Gastroesophageal sphincter (tissue), 4 donors: ENCODE measurements around the gene NBEA. TPM values are rescaled to one million over a fixed set of nuclear protein-coding genes. Genes with fewer than 3 reads are reported as not detected.
A peak's percentile ranks its signal among the peaks of the same experiment; 100 is the strongest.

Experiments used
- ATAC-seq: fragments of 150-250 bp; one replicate; pipeline ENCODE4 v1.9.1; 2016; ENCODE audit warnings: mild to moderate bottlenecking, moderate library complexity
- H3K27ac ChIP-seq, 4 donors: fragments of 200-600 bp; sonication (generic) in 3 of 4; 1 replicate in 3 of 4; 2 replicates in 1 of 4; pipeline ENCODE4 v1.5.1; 2016 to 2019
- H3K27me3 ChIP-seq: fragments of 200-600 bp; sonication (generic); one replicate; pipeline ENCODE4 v1.5.1; 2019
- H3K36me3 ChIP-seq, 2 donors: fragments of 200-600 bp; sonication (generic); one replicate each; pipeline ENCODE4 v1.5.1; 2019; ENCODE audit warnings: control low read depth in 1 of 2
- H3K4me1 ChIP-seq, 3 donors: fragments of 200-600 bp; sonication (generic); 1 replicate in 2 of 3; 2 replicates in 1 of 3; pipeline ENCODE4 v1.5.1; 2016 to 2019; ENCODE audit warnings: control low read depth in 2 of 3
- H3K4me3 ChIP-seq, 2 donors: fragments of 200-600 bp; sonication (generic); one replicate each; pipeline ENCODE4 v1.5.1; 2019; ENCODE audit warnings: mild to moderate bottlenecking in 1 of 2, moderate library complexity in 1 of 2
- H3K9me3 ChIP-seq, 3 donors: fragments of 200-600 bp; sonication (generic); one replicate each; pipeline ENCODE4 v1.5.1; 2017 to 2019; ENCODE audit warnings: control low read depth in 2 of 3
- EP300 ChIP-seq: sonication (generic); formaldehyde crosslinking; IDR thresholded peaks from one replicate; pipeline ENCODE4 v1.6.1; 2017; ENCODE audit warnings: antibody characterized with exemption, mild to moderate bottlenecking
- POLR2A ChIP-seq, 2 donors: fragments of 450-650 bp; IDR thresholded peaks; one replicate each; pipeline ENCODE4 v1.6.1; 2017; ENCODE audit warnings: antibody characterized with exemption in 2 of 2, mild to moderate bottlenecking in 2 of 2, moderate library complexity in 1 of 2
- POLR2AphosphoS5 ChIP-seq: sonication (generic); formaldehyde crosslinking; IDR thresholded peaks from one replicate; pipeline ENCODE4 v1.6.1; 2017; ENCODE audit warnings: antibody characterized with exemption
- WGBS, 2 donors: methylation state at CpG; one replicate each; pipeline ENCODE4 v1.1.5; 2018; ENCODE audit warnings: low coverage in 1 of 2; 5-methylcytosine and 5-hydroxymethylcytosine counted together
- total RNA-seq, 4 donors: library from RNA; depleted of rRNA; stranded (reverse); fragments of >200 nt; gene quantifications; one replicate each; pipeline ENCODE4 v1.1.0, GENCODE V29; 2016
- TF ChIP-seq, protein P1 (sequence below), 4 experiments: fragments of 200-600 bp in 2 of 4; fragments of 450-650 bp in 2 of 4; sonication (generic) in 1 of 4; IDR thresholded peaks; one replicate each; pipeline ENCODE4 v1.5.1; 2017 to 2019; ENCODE audit warnings: antibody characterized with exemption in 4 of 4, mild to moderate bottlenecking in 2 of 4, moderate library complexity in 2 of 4

Gene NBEA
- total RNA-seq, 4 donors from 2014 or later = 24.8 to 52.1 (median 35.4) TPM

DNA sequence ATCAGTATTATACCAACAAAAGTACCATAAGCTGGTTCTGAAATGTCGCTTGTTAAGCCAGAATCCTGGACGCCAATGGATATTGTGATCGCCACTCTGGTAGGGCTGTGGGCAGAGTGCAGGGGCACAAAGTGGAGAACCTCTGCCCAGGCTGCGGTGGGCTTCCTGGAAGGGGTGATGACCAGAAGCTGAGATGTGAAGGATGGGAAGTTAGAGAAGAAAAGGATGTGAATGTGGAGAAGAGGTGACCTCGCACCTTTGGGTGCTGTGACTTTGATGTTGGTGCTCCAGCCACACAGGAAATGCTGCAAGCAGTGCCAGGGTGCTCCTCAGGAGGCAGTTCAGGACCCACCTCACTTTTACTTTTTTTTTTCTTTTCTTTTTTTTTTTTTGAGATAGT, 742.4 kb downstream of the NBEA start:
- ATAC-seq = no peak
- Histone ChIP-seq H3K4me3 (no peak overlapping the region), H3K27ac (no peak overlapping the region), H3K9me3 (no peaks in the 10 kb centered on the region), H3K4me1 (no peaks in the 10 kb centered on the region), H3K27me3 (no peaks in the 10 kb centered on the region), H3K36me3 (no peaks in the 10 kb centered on the region)
- TF ChIP-seq, protein P1, sequence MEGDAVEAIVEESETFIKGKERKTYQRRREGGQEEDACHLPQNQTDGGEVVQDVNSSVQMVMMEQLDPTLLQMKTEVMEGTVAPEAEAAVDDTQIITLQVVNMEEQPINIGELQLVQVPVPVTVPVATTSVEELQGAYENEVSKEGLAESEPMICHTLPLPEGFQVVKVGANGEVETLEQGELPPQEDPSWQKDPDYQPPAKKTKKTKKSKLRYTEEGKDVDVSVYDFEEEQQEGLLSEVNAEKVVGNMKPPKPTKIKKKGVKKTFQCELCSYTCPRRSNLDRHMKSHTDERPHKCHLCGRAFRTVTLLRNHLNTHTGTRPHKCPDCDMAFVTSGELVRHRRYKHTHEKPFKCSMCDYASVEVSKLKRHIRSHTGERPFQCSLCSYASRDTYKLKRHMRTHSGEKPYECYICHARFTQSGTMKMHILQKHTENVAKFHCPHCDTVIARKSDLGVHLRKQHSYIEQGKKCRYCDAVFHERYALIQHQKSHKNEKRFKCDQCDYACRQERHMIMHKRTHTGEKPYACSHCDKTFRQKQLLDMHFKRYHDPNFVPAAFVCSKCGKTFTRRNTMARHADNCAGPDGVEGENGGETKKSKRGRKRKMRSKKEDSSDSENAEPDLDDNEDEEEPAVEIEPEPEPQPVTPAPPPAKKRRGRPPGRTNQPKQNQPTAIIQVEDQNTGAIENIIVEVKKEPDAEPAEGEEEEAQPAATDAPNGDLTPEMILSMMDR (IDR thresholded peaks at IDR 0.05) = no peak
- TF ChIP-seq EP300 = no peak
- TF ChIP-seq POLR2AphosphoS5 = no peak
- TF ChIP-seq POLR2A (IDR thresholded peaks at IDR 0.05) = no peak
- WGBS, 2 donors = 86 to 89% methylated on average over 1 to 5 of the region's 5 CpGs

DNA sequence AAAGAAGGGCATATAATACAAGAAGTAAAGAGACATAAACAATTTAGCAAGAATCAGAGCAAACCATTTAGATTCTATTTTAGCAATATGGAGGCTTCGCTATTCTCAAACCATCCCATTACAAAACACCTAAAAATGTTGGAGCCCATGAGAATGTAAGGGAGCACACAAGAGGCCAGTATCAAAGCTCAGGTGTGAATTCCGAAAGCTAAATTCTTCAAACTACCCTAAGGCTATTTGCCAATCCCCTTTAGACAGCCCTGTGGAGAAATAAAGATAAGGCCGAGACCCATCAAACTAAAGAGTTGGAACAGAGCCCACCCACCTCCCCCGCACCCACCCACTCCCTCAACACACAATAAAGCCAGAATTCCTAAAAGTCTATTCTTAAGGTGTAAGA, 745.3 kb downstream of the NBEA start:
- H3K4me3 ChIP-seq = no peak overlapping the region
- TF ChIP-seq POLR2A (IDR thresholded peaks at IDR 0.05) (no peak), EP300 (no peak), POLR2AphosphoS5 (no peak)
- TF ChIP-seq, protein P1 (IDR thresholded peaks at IDR 0.05) = no peak
- WGBS, 2 donors = 81 to 85% methylated on average over 3 of the region's 4 CpGs

DNA sequence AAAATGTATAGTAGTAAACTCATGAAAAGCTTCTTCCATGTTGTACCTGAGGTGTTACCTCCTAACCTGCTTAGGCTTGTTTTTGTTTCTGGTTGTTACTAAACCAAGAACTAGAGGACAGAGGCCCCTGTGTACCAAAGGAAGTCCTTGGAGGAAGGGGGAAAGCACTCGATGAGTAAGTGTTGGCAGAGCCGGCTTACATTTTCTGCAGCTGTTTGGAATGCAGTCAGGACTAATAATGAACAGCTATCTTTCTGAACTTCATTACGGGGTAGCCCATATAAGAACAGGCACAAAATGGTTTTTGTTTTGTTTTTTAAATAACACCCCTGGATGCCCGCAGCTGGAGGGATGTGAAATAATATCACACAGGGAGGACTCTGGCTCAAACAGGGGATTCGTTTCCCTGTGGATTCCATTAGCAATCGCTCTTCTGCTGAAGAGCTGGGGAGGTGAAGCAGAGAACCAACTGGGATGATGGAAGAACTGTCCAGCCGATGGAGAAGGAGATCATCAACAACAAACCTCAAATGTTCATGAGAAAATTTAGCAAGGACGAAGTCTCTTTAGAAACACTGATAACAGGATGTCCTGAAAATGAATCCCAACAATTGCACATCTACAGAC, 748.6 kb downstream of the NBEA start:
- H3K36me3 ChIP-seq = no peaks in the 10 kb centered on the region
- H3K27ac ChIP-seq = peak overlapping the region in 1 of 4 donors; percentile 26
- H3K9me3 ChIP-seq = no peaks in the 10 kb centered on the region
- H3K4me3 ChIP-seq = no peak overlapping the region
- ATAC-seq = peak; percentile 27
- H3K4me1 ChIP-seq = peaks cover 0 to 21% (median 0%) of the 10 kb centered on the region in 3 donors
- no peaks in the 10 kb centered on the region for H3K27me3 ChIP-seq
- 42 to 43% methylated on average over 8 of the region's 8 CpGs for WGBS, 2 donors
- TF ChIP-seq, protein P1 (IDR thresholded peaks at IDR 0.05) = no peak
- TF ChIP-seq POLR2AphosphoS5 (no peak), EP300 (no peak), POLR2A (IDR thresholded peaks at IDR 0.05) (no peak)

More for the DNA sequence above, 745.3 kb downstream of the NBEA start:
- Histone ChIP-seq H3K9me3 (no peaks in the 10 kb centered on the region), H3K27ac (no peak overlapping the region), H3K4me1 (peaks cover 0 to 3% (median 0%) of the 10 kb centered on the region in 3 donors), H3K27me3 (no peaks in the 10 kb centered on the region), H3K36me3 (no peaks in the 10 kb centered on the region)
- no peak for ATAC-seq

DNA sequence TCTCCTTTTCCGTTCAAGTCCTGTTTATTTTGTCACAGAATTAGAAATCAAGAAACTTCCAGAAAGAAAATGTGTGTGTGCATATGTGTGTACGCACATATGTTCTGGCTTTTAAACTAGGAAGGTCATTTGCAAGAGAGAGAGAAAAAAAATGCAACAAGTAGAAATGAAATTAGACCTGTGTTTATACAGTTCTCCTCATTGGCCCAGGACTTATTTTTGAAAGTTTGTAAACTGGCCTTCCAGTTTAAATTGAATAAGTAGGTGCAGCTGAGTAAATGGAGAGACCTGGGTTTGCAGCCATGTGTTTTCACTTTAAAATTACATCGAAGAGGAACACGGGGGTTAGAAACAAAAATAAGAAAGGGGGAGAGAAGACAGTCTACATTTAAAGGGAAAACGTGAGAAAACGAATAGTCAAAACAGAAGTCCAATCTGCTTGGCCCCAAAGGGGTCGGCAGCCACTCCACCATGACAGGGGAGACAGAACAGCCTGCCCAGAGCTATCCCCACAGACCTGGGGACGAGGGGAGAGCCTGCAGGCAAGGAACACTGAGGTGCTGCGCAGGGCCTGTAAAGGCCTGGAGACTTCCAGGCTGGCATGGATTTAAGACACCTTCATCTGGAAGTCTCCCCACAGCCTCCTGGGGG, 751.2 kb downstream of the NBEA start:
- Histone ChIP-seq H3K4me3 (no peak overlapping the region), H3K27me3 (no peaks in the 10 kb centered on the region), H3K4me1 (peaks cover 0 to 21% (median 0%) of the 10 kb centered on the region in 3 donors), H3K27ac (peak overlapping the region in 2 of 4 donors; percentile 21 to 65), H3K36me3 (no peaks in the 10 kb centered on the region), H3K9me3 (no peaks in the 10 kb centered on the region)
- no peak for TF ChIP-seq EP300
- no peak for TF ChIP-seq POLR2A (IDR thresholded peaks at IDR 0.05)
- TF ChIP-seq, protein P1 (IDR thresholded peaks at IDR 0.05) = no peak
- TF ChIP-seq POLR2AphosphoS5 = no peak
- no peak for ATAC-seq
- 59 to 66% methylated on average over 6 to 9 of the region's 9 CpGs for WGBS, 2 donors

DNA sequence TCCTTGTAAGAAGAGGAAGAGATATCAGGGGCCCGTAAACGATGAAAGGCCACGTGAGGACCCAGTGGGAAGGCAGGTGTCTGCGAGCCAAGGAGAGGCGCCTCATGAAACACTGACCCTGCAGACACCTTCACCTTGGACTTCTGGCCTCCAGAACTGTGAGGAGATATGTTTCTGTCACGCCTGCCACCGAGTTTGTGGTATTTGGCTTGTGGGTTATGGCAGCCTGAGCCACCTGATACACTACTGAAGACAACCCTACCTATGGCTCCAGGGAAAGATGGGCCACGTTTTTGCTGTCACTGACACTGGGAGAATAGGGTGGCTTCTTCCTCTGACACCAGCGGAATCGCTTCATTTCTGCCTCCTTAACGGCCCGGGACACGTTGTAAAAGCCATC, 752.0 kb downstream of the NBEA start:
- no peaks in the 10 kb centered on the region for H3K36me3 ChIP-seq
- H3K27ac ChIP-seq = peak overlapping the region in 2 of 4 donors; percentile 21 to 65
- no peaks in the 10 kb centered on the region for H3K27me3 ChIP-seq
- H3K9me3 ChIP-seq = no peaks in the 10 kb centered on the region
- H3K4me1 ChIP-seq = peaks cover 0 to 28% (median 3%) of the 10 kb centered on the region in 3 donors
- TF ChIP-seq, protein P1 (IDR thresholded peaks at IDR 0.05) = no peak
- TF ChIP-seq POLR2AphosphoS5 (no peak), EP300 (no peak), POLR2A (IDR thresholded peaks at IDR 0.05) (no peak)
- 89 to 98% methylated on average over 6 to 7 of the region's 13 CpGs for WGBS, 2 donors
- H3K4me3 ChIP-seq = no peak overlapping the region
- ATAC-seq = no peak
